Middle frontal gyrus (tissue), 1 donor: Measurements from ENCODE around the gene BTLA.
"Not testable (repeated sequence)": the region's sequence is repeated elsewhere in the genome, so short reads cannot be mapped to it uniquely, and the experiment has no call there.

Experiments
- DNase-seq: peaks from one replicate; pipeline ENCODE4 v3.0.0-alpha.2; 2015; ENCODE audit warnings: low spot score; ENCODE audit errors: extremely low spot score

BTLA gene

DNA sequence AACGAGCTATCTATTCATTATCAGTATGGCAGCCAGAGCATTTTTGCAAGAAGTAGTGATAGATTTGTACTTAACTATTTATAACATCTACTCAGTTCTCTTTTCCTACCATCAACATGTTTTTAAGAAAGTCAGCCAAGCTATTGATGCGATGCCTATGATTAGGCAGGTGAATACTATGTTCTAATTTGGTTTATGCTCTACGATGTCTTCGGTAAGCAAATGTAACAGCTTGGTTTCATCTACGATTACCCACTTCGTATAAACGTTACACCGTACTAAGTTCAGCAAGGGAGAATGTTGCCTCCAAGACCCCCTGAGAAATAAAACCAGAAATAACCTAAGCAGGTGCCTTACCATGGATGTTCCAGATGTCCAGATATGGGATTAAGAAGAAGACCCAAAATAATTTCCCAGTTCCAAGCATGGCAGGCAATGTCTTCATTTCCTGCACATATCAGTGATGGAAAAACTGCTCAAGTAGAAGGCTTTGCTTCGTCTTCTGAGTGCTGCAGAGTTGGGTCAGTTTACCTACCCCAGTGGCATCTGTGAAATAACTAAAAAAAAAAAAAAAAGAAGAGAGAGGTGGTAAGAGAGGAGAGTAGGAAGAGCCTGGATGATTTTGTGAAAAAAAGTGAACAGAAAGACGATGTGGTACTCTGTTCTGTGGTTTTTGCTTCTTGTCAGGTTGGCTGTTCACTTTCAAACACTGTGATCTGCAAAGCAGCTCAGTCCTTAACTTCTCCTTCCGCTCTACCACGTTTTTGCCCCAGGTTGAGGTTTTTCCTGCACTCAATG, at the start of gene BTLA:
TSS of gene BTLA (minus strand) at position 559 of the 798 bp plus-strand sequence. CDS start at position 445, 114 bp downstream.
- no peak for DNase-seq

DNA sequence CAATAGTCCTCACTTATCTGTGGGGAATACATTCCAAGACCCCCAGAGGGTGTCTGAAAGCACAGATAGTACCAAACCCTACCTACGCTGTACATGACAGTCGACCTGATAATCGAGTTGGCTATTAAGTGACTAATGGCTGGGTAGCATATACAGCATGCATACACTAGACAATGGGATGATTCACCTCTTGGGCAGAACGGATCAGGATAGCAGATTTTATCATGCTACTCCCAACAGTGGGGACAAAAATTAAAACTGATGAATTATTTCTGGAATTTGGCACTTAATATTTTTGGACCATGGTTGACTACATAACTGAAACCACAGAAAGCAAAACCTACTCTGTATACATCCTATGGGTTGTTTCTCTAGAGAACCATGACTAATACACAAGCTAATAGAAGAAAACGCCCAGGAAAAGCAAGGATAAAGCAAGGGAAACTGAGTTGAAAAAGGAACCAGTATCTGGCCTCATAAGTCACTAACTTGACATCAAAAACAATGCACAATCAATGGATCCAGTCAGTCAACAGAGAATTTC, 47.0 kb upstream of the BTLA start:
- no peak for DNase-seq

DNA sequence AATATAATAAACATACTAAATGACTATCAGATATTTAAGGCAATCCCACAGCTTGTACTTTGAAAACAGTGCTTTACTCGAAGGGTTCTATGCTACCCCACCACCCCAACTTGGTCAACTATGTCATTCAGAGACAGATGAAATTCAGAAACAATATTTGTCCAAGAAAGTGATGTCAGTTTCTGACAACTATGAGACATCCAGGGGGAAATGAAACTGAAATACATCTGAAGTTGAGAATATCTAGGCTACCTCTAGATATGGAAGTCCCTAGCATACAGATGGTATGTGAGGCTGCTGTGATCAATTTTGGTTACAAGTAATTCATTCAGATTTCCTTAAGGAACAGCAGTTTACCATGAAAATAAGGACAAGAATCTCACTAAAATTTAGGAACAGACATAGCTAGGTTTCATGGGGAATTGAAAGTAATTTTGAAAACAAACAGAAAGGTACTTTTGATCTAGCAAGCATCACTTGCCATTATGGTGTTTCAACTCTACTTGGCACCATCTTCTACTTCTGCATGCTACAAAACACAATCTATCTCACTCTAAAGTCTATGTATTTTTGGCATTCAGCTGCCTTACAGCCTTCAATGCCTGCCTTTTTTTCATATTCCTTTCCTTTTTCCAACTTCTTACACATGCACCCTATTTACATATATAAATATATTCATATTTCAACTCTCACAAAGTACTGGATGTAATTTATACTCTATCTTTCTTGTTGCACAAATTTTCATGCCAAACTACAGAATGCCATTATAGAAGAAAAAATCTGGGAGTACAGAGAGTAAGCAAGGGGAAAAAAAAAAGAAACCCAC, 40.8 kb upstream of the BTLA start:
- DNase-seq = no peak

GRCh38 chr3:112531358-112531781, 32.1 kb upstream of the BTLA start:
- peak; percentile 20 for DNase-seq

GRCh38 chr3:112530573-112530972, 31.3 kb upstream of the BTLA start:
- DNase-seq = no peak

DNA sequence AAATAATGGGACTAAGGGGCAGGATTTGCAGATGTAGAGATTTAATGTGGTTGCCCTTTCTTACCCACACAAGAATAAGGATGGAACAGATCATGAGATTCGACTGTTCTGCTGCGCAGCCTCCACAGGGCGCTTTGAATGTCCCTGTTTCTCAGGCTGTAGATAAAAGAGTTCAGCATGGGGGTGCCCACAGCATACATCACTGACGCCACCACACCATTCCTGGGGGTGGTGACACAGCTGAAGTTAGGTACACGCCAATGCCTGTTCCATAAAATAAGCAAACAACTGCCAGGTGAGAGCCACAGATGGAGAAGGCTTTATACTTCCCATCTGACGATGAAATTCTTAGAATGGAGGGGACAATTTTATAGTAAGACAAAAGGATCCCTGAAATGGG, 24.9 kb upstream of the BTLA start:
- DNase-seq = not testable (repeated sequence)

GRCh38 chr3:112519424-112520001, 20.2 kb upstream of the BTLA start:
- peak; percentile 61 for DNase-seq

DNA sequence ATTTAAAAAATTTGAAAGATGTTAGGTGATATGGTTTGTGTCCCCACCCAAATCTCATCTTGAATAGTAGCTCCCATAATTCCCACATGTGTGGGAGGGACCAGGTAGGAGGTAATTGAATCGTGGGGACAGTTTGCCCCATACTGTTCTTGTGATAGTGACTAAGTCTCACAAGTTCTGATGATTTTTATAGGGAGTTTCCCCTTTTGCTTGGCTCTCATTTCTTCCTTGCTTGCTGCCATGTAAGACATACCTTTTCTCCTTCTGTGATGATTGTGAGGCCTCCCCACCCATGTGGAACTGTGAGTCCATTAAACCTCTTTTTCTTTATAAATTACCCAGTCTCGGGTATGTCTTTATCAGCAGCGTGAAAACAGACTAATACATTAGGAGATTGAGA, 19.7 kb upstream of the BTLA start:
- DNase-seq = not testable (repeated sequence)

DNA sequence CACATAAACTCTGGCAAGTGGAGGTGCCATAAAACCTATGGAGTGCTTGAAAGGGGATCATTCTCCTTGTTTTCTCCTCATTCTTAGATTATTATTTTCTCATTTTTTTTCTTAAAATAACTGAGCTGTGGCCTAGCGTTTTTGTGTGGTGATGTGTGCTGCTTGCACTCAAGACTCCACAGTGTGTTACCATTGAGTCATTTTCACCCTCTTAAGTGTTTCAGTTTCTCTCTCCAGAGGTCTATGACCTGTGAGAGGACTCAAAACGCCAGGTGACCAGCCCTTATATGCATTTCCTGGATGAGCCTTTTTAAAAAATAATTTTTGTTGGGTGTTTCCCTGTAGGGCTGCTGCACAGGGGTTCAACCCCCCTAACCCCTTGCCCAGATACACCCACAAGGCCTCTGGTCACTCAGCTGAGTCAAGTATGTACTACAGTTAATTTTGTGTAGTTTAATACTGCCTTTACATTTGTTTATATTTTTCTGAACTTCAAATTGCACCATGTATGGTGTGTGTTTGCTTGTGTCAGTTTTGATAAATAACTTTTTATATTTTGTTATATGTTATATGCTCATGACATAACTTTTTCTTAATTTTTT, 15.4 kb upstream of the BTLA start:
- DNase-seq = no peak

- no peak for DNase-seq
These were observed 13.0 kb upstream of the BTLA start for GRCh38 chr3:112512320-112512719.

DNA sequence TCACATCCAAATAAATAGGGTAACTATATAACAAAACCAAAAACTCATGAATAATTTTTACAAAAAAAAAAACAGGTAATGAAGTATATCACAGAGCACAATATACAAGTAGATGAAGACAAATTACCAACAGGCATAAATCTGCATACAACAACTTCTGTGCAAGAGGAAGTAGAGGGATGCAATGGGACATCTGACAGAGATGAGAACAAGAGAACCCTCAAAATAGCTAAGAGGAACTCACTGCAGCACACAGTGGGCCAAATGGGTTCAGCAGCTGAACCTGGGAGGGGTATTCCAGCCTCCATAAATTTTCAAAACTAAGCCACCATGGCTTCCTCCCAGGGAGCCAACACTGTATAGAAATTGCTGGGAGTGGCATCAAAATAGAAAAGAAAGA, 9.6 kb upstream of the BTLA start:
- DNase-seq = no peak

- no peak for DNase-seq
These were observed 9.0 kb upstream of the BTLA start for GRCh38 chr3:112508261-112508660.

- DNase-seq = no peak
These were observed 6.6 kb upstream of the BTLA start for GRCh38 chr3:112505907-112506306.

DNA sequence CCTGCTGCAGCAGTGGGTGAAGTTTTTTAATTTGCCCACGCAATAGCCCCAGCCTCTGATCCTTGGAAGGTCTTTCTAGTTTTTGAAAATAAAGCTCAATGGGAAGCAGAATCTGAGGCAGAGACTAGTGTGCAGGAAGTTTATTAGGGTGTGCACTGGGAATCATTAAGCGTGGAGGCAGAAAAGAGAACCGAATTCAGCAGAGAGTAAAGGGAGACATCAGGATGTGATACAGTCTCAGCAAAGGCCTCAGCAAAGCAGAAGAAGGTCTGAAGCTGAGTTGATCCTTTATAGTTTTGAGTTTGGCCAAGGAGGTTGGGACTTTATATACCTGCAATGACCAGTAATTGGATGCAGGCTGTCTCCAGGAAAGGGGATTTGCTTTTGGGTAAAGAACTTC, 4.9 kb upstream of the BTLA start:
- no peak for DNase-seq

GRCh38 chr3:112503304-112503972, 4.2 kb upstream of the BTLA start:
- no peak for DNase-seq

GRCh38 chr3:112500621-112501020, 1.3 kb upstream of the BTLA start:
- no peak for DNase-seq

DNA sequence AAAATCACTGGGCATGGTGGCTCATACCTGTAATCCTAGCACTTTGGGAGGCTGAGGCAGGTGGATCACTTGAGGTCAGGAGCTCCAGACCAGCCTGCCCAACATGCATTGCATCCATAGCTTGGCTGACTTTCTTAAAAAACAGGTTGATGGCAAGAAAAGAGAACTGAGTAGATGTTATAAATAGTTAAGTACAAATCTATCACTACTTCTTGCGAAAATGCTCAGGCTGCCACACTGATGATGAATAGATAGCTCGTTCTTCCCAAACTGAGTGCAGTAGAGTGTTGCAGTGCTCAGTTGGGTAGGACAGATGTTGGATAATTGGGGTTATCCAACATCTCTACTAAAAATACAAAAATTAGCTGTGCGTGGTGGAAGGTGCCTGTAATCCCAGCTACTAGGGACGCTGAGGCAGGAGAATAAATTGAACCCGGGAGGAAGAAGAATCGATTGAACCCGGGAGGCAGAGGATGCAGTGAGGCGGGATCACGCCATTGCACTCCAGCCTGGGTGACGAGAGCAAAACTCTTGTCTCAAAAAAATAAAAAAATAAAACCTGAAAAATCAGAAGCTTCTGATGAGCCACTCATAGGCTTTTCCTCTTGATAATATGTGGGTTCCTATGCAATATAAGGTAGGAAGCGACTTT, 1.2 kb downstream of the BTLA start:
- no peak for DNase-seq

GRCh38 chr3:112496366-112497067, 2.8 kb downstream of the BTLA start:
- DNase-seq = no peak

- DNase-seq = not testable (repeated sequence)
These were observed 4.9 kb downstream of the BTLA start for GRCh38 chr3:112494448-112494767.

DNA sequence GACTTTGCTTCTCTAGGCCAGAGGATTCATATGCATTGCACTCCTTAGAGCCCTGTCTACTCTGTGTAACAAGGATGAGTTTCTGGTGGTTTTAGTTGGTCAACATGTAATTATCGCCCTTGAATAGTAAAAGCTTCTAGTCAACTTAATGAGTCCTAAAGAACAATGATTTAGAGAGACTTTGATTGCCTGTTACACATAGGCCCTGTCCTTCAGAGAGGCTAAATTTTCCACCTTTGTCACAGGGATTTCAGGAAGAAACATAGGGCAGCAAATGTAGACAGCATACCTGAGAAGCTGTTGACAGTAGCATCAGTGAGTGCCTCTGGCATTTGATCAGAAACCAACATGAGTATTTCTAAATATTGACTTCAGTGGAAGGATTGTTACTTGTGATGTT, 7.1 kb downstream of the BTLA start:
- no peak for DNase-seq
